NT2/D1 (cell line): ENCODE data around the gene MARCKS.

Experiments used
- SUZ12 ChIP-seq: IDR thresholded peaks from 2 replicates; pipeline ENCODE4 v1.6.1; 2011; ENCODE audit not compliant: insufficient read length, insufficient read depth; ENCODE audit errors: extremely low read depth
- YY1 ChIP-seq: IDR thresholded peaks from 2 replicates; pipeline ENCODE4 v1.6.1; 2011; ENCODE audit not compliant: insufficient read length, insufficient read depth

- TF ChIP-seq YY1: no peak
- TF ChIP-seq SUZ12: no peak
These were observed 5.0 kb downstream of the MARCKS start for GRCh38 chr6:113862112-113862511.
